Measurements from ENCODE around the gene AREL1. TPM values are rescaled to one million over a fixed set of nuclear protein-coding genes. Genes with fewer than 3 reads are reported as not detected.

AREL1 gene
- total RNA-seq, 2 experiments from 2014 or later, result 29.1 to 29.5 TPM

DNA sequence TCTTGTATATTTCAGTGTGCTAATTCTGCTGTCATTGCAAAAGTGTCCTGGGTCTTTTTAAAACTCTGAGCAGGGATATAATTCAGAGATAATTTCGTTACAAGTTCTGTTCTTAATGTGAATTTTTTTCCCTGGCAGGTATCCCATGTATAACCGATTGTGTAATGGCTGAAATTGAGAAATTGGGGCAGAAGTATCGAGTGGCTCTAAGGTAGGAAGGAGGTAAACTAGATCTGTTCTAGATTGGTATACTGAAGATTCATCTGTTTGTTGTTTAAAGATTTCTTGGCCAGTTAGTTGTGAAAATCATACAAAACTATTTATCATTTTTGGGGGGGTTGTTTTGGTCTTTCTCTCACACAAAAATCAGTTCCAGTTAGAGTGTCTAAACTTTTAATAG lies 10.3 kb upstream of the AREL1 start:
- no peak for DNase-seq
- intact Hi-C loops (cut with micrococcal nuclease), result no loop called here
- Mint-ChIP-seq H3K9me3 (no peaks in the 10 kb centered on the region), H3K27me3 (ENCODE audit: low read depth) (no peaks in the 10 kb centered on the region), H3K4me1 (ENCODE audit: low read depth) (no peaks in the 10 kb centered on the region), H3K4me3 (no peak overlapping the region), H3K36me3 (ENCODE audit: low read depth) (peaks cover 23% of the 10 kb centered on the region), H3K27ac (no peak overlapping the region)
- CTCF ChIA-PET, result no interaction called here

DNA sequence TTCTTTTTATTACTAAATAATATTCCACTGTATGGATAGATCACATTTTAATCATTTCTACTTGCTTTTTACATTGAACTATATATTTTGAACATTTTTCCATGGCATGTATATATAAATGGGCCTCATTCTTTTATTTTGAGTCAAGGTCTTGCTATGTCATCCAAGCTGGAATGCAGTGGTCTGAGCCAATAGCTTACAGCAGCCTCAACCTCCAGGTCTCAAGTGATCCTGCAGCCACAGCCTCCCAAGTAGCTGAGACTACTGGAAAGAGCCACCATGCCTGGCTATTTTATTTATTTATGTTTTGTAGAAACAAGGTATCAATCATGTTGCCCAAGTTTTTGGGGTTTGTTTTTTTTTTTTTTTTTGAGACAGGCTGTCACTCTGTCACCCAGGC lies 7.6 kb upstream of the AREL1 start:
- peaks cover 4% of the 10 kb centered on the region for H3K4me1 Mint-ChIP-seq (ENCODE audit: low read depth)
- intact Hi-C loops (cut with micrococcal nuclease), result no loop called here
- CTCF ChIA-PET, result interaction anchor here (0.6 kb wide), 2 partner anchors 140 to 749 kb away, joined by 4 to 5 read pairs; no protein-coding TSS in a partner anchor
- H3K27ac Mint-ChIP-seq, result no peak overlapping the region
- H3K36me3 Mint-ChIP-seq (ENCODE audit: low read depth), result peaks cover 25% of the 10 kb centered on the region
- no peak overlapping the region for H3K4me3 Mint-ChIP-seq
- DNase-seq, result no peak
- no peaks in the 10 kb centered on the region for H3K9me3 Mint-ChIP-seq
- no peaks in the 10 kb centered on the region for H3K27me3 Mint-ChIP-seq (ENCODE audit: low read depth)

GRCh38 chr14:74713395-74713735 lies 485 bp upstream of the AREL1 start:
- DNase-seq, result no peak
- peaks cover 18% of the 10 kb centered on the region for H3K36me3 Mint-ChIP-seq (ENCODE audit: low read depth)
- H3K4me3 Mint-ChIP-seq, result peak overlapping the region; percentile 97
- H3K27me3 Mint-ChIP-seq (ENCODE audit: low read depth), result no peaks in the 10 kb centered on the region
- CTCF ChIA-PET, result no interaction called here
- H3K27ac Mint-ChIP-seq, result peak overlapping the region; percentile 90
- H3K9me3 Mint-ChIP-seq, result no peaks in the 10 kb centered on the region
- intact Hi-C loops (cut with micrococcal nuclease), result loop anchor here (1.0 to 5.0 kb wide), 4 partner anchors 50 to 463 kb away; partner anchors contain the start of genes TMED10 and YLPM1
- peaks cover 47% of the 10 kb centered on the region for H3K4me1 Mint-ChIP-seq (ENCODE audit: low read depth)

- no peaks in the 10 kb centered on the region for H3K27me3 Mint-ChIP-seq (ENCODE audit: low read depth)
- DNase-seq, result no peak
- peaks cover 50% of the 10 kb centered on the region for H3K4me1 Mint-ChIP-seq (ENCODE audit: low read depth)
- no peaks in the 10 kb centered on the region for H3K9me3 Mint-ChIP-seq
- CTCF ChIA-PET, result no interaction called here
- no peak overlapping the region for H3K27ac Mint-ChIP-seq
- intact Hi-C loops (cut with micrococcal nuclease), result loop anchor here (2.0 to 5.0 kb wide), 2 partner anchors 103 to 126 kb away; no protein-coding TSS in a partner anchor
- peaks cover 16% of the 10 kb centered on the region for H3K36me3 Mint-ChIP-seq (ENCODE audit: low read depth)
- H3K4me3 Mint-ChIP-seq, result peak overlapping the region; percentile 12
Measured at GRCh38 chr14:74711651-74712050, 1.2 kb downstream of the AREL1 start.

- H3K27me3 Mint-ChIP-seq (ENCODE audit: low read depth), result no peaks in the 10 kb centered on the region
- H3K4me3 Mint-ChIP-seq, result peak overlapping the region; percentile 29
- no peak for DNase-seq
- H3K4me1 Mint-ChIP-seq (ENCODE audit: low read depth), result peaks cover 50% of the 10 kb centered on the region
- intact Hi-C loops (cut with micrococcal nuclease), result loop anchor here (5.0 kb wide), 1 partner anchor 127 kb away; no protein-coding TSS in a partner anchor
- no peak overlapping the region for H3K27ac Mint-ChIP-seq
- no peaks in the 10 kb centered on the region for H3K9me3 Mint-ChIP-seq
- H3K36me3 Mint-ChIP-seq (ENCODE audit: low read depth), result peaks cover 8% of the 10 kb centered on the region
- CTCF ChIA-PET, result interaction anchor here (0.5 to 1.1 kb wide), 2 partner anchors 20 to 102 kb away, joined by 3 to 4 read pairs; no protein-coding TSS in a partner anchor
Measured at GRCh38 chr14:74710480-74710879, 2.4 kb downstream of the AREL1 start.

DNA sequence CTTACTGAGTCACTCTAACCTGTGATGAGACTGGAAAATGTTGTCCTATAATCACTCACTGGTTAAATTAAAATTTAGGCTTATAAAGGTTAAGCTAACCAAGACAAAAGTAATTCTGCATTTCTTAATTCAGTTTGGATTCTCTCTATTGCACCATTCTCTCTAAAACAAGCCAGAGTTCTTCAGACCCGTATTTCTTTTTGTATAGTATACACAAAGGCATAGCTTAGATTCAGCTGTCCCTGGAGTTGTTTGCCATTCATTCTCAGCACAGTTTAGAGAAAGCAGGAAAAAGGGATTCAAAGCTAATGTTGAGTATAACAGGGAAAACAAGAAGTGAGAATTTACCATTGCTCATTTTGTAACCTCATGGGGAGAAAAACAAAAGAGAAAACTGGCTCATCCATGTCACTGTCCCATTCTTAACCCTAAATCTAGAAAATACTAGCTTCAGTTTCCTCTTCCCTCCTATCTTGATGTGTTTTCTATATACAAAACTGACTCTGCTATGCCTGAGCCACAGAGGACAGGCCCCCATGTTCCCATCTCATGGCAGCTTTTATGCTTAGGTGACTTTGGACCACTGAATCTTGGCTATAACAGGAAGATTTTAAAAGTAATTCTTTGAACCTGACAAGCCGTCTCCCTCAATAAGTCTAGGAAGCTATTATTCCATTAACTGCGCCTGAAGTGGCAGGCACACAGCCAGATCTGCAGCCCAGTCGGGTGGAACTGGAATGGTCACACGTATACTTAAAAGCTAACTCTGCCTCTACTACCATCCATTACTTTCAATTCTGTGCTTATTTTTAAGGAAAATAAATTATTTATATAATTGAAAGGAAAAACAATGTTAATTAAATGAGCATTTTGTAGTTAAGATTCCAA lies 7.0 kb downstream of the AREL1 start:
- Mint-ChIP-seq H3K27me3 (ENCODE audit: low read depth) (no peaks in the 10 kb centered on the region), H3K4me1 (ENCODE audit: low read depth) (peaks cover 30% of the 10 kb centered on the region), H3K27ac (no peak overlapping the region), H3K4me3 (no peak overlapping the region), H3K36me3 (ENCODE audit: low read depth) (peaks cover 18% of the 10 kb centered on the region), H3K9me3 (peaks cover 9% of the 10 kb centered on the region)
- no peak for DNase-seq
- intact Hi-C loops (cut with micrococcal nuclease), result no loop called here
- CTCF ChIA-PET, result interaction anchor here (0.8 kb wide), 1 partner anchor 97 kb away, joined by 3 read pairs; no protein-coding TSS in a partner anchor

DNA sequence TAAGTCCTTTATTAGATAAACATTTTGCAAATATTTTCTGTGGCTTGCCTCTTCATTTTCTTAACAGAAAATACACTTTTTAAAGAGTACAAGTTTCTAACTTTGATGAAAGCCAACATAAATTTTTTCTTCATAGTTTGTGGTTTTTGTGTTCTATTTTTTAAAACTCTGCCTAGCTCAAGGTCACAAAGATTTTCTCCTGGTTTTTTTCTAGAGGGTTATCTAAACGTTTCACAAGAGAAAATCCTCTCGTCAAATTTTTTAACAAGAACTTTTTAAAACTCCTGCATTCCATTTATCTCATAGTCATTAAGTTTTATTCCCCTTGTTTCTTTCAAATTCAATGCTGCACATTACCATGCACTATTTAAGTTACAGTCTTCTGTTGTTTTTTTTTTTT lies 8.2 kb downstream of the AREL1 start:
- peaks cover 22% of the 10 kb centered on the region for H3K4me1 Mint-ChIP-seq (ENCODE audit: low read depth)
- no peak overlapping the region for H3K4me3 Mint-ChIP-seq

DNA sequence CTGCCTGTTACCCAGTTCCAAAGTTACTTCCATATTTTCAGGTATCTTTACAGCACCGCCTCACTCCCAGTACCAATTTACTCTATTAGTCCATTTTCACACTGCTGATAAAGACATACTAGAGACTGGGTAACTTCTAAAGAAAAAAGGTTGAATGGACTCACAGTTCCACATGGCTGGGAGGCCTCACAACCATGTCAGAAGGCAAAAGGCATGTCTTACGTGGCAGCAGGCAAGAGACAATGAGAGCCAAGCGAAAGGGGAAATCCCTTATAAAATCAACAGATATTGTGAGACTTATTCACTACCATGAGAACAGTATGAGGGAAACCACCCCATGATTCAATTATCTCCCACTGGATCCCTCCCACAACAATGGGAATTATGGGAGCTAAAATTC lies 9.8 kb downstream of the AREL1 start:
- no peak overlapping the region for H3K4me3 Mint-ChIP-seq
- H3K27me3 Mint-ChIP-seq (ENCODE audit: low read depth), result no peaks in the 10 kb centered on the region
- intact Hi-C loops (cut with micrococcal nuclease), result no loop called here
- H3K9me3 Mint-ChIP-seq, result peaks cover 9% of the 10 kb centered on the region
- DNase-seq, result no peak
- CTCF ChIA-PET, result no interaction called here
- H3K4me1 Mint-ChIP-seq (ENCODE audit: low read depth), result peaks cover 19% of the 10 kb centered on the region
- H3K27ac Mint-ChIP-seq, result no peak overlapping the region
- peaks cover 17% of the 10 kb centered on the region for H3K36me3 Mint-ChIP-seq (ENCODE audit: low read depth)

More for the DNA sequence above, 8.2 kb downstream of the AREL1 start:
- Mint-ChIP-seq H3K27ac (no peak overlapping the region), H3K36me3 (ENCODE audit: low read depth) (peaks cover 18% of the 10 kb centered on the region), H3K27me3 (ENCODE audit: low read depth) (no peaks in the 10 kb centered on the region), H3K9me3 (peaks cover 9% of the 10 kb centered on the region)
- intact Hi-C loops (cut with micrococcal nuclease), result no loop called here
- CTCF ChIA-PET, result interaction anchor here (0.7 kb wide), 1 partner anchor 63 kb away, joined by 3 read pairs; no protein-coding TSS in a partner anchor
- no peak for DNase-seq

- CTCF ChIA-PET, result interaction anchor here (0.7 kb wide), 1 partner anchor 29 kb away, joined by 4 read pairs; no protein-coding TSS in a partner anchor
- H3K4me1 Mint-ChIP-seq (ENCODE audit: low read depth), result peaks cover 19% of the 10 kb centered on the region
- H3K27me3 Mint-ChIP-seq (ENCODE audit: low read depth), result no peaks in the 10 kb centered on the region
- intact Hi-C loops (cut with micrococcal nuclease), result no loop called here
- DNase-seq, result no peak
- H3K36me3 Mint-ChIP-seq (ENCODE audit: low read depth), result peaks cover 17% of the 10 kb centered on the region
- H3K4me3 Mint-ChIP-seq, result no peak overlapping the region
- peaks cover 9% of the 10 kb centered on the region for H3K9me3 Mint-ChIP-seq
- H3K27ac Mint-ChIP-seq, result no peak overlapping the region
Measured at GRCh38 chr14:74702293-74702692, 10.6 kb downstream of the AREL1 start.

DNA sequence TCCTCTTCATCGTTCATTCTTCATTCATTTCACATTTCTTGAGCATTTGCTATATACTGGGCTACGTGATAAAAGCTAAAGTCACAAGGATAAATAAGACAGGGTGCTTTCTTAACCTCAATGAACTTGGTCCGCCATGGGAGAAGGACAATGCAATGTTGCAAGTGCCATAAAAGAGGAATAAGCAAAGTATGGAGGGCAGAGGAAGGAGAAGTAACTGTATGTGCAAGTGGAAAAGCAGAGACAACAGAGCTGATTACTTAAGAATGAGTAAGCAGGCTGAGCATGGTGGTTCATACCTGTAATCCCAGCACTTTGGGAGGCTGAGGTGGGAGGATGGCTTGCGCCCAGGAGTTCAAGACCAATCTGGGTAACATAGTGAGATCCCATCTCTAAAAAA lies 14.4 kb downstream of the AREL1 start:
- CTCF ChIA-PET, result no interaction called here
- no peak for DNase-seq
- H3K27ac Mint-ChIP-seq, result no peak overlapping the region
- no peak overlapping the region for H3K4me3 Mint-ChIP-seq
- no peaks in the 10 kb centered on the region for H3K27me3 Mint-ChIP-seq (ENCODE audit: low read depth)
- H3K36me3 Mint-ChIP-seq (ENCODE audit: low read depth), result peaks cover 14% of the 10 kb centered on the region
- intact Hi-C loops (cut with micrococcal nuclease), result no loop called here
- H3K9me3 Mint-ChIP-seq, result peaks cover 7% of the 10 kb centered on the region
- H3K4me1 Mint-ChIP-seq (ENCODE audit: low read depth), result peaks cover 12% of the 10 kb centered on the region

DNA sequence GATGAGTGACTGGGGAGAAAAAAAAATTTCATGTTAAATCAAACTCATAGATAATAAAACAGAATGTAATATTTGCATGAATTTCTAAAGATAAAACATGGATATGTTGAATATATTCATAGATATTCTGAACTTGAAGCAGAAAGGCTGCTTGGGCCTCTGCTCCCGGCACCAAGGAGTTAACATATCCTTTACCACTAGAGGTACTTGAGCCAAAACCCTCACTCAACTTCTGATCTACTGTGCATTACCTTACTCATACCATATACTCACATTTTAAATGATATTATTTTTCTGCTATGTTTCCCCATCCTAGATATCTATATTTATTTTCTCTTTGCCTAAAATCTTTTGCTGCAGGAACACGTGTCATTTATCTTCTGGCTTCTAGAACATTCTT lies 14.9 kb downstream of the AREL1 start:
- no peak for DNase-seq
- Mint-ChIP-seq H3K4me1 (ENCODE audit: low read depth) (peaks cover 10% of the 10 kb centered on the region), H3K36me3 (ENCODE audit: low read depth) (peaks cover 13% of the 10 kb centered on the region), H3K9me3 (peaks cover 5% of the 10 kb centered on the region), H3K4me3 (no peak overlapping the region), H3K27me3 (ENCODE audit: low read depth) (no peaks in the 10 kb centered on the region), H3K27ac (no peak overlapping the region)
- intact Hi-C loops (cut with micrococcal nuclease), result no loop called here
- CTCF ChIA-PET, result no interaction called here

GRCh38 chr14:74697543-74697942 lies 15.3 kb downstream of the AREL1 start:
- Mint-ChIP-seq H3K27ac (no peak overlapping the region), H3K9me3 (peaks cover under 1% of the 10 kb centered on the region), H3K4me1 (ENCODE audit: low read depth) (peaks cover 7% of the 10 kb centered on the region), H3K4me3 (no peak overlapping the region), H3K36me3 (ENCODE audit: low read depth) (peaks cover 8% of the 10 kb centered on the region), H3K27me3 (ENCODE audit: low read depth) (no peaks in the 10 kb centered on the region)
- intact Hi-C loops (cut with micrococcal nuclease), result no loop called here
- DNase-seq, result no peak
- CTCF ChIA-PET, result interaction anchor here (0.6 kb wide), 1 partner anchor 93 kb away, joined by 7 read pairs; no protein-coding TSS in a partner anchor

DNA sequence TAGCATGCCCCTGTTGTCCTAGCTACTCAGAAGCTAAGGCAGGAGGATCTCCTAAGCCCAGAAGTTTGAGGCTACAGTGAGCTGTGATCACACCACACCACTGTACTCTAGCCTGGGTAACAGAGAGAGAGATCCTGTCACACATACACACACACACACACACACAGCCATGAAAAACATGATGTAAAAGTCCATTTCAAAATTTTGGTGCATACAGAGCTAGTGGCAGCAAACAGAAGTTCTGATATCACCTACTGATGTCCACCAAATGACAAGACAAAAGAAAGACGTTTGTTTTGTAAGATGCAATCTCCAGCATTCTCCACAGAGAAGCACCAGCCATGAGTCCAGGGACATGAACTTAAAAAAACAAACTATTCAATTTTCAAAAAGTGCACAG lies 15.9 kb downstream of the AREL1 start:
- CTCF ChIA-PET, result interaction anchor here (0.6 kb wide), 1 partner anchor 93 kb away, joined by 7 read pairs; no protein-coding TSS in a partner anchor
- intact Hi-C loops (cut with micrococcal nuclease), result no loop called here
- peaks cover 6% of the 10 kb centered on the region for H3K36me3 Mint-ChIP-seq (ENCODE audit: low read depth)
- no peaks in the 10 kb centered on the region for H3K27me3 Mint-ChIP-seq (ENCODE audit: low read depth)
- peaks cover 7% of the 10 kb centered on the region for H3K4me1 Mint-ChIP-seq (ENCODE audit: low read depth)
- no peak for DNase-seq
- H3K4me3 Mint-ChIP-seq, result no peak overlapping the region
- no peaks in the 10 kb centered on the region for H3K9me3 Mint-ChIP-seq
- no peak overlapping the region for H3K27ac Mint-ChIP-seq

All from activated naive CD4-positive, alpha-beta T cell treated with anti-CD3 and anti-CD28 coated beads for 36 hours (primary cell).